Measurements from ENCODE around the gene ADAMTS8. TPM values are rescaled to one million over a fixed set of nuclear protein-coding genes. Genes with fewer than 3 reads are reported as not detected.

Gene ADAMTS8
- 2.8 TPM for total RNA-seq

GRCh38 chr11:130428316-130429119 is at the start of gene ADAMTS8:
ADAMTS8 (minus strand) TSS chr11:130428609; CDS start chr11:130428286, 323 bp downstream.
- DNase-seq, result no peak

- no peak for DNase-seq
Measured at GRCh38 chr11:130477586-130478203, 49.3 kb upstream of the ADAMTS8 start.

- DNase-seq, result no peak
Measured at GRCh38 chr11:130476922-130477491, 48.6 kb upstream of the ADAMTS8 start.

- no peak for DNase-seq
Measured at GRCh38 chr11:130476200-130476921, 48.0 kb upstream of the ADAMTS8 start.

- no peak for DNase-seq
Measured at GRCh38 chr11:130475426-130476053, 47.1 kb upstream of the ADAMTS8 start.

- DNase-seq, result no peak
Measured at GRCh38 chr11:130474637-130475400, 46.4 kb upstream of the ADAMTS8 start.

- DNase-seq, result no peak
Measured at GRCh38 chr11:130473795-130474377, 45.5 kb upstream of the ADAMTS8 start.

GRCh38 chr11:130473056-130473794 is 44.8 kb upstream of the ADAMTS8 start:
- no peak for DNase-seq

GRCh38 chr11:130472434-130472961 is 44.1 kb upstream of the ADAMTS8 start:
- DNase-seq, result no peak

GRCh38 chr11:130471731-130472433 is 43.5 kb upstream of the ADAMTS8 start:
- DNase-seq, result no peak

GRCh38 chr11:130470832-130471706 is 42.7 kb upstream of the ADAMTS8 start:
- DNase-seq, result no peak

- DNase-seq, result no peak
Measured at GRCh38 chr11:130469181-130469580, 40.8 kb upstream of the ADAMTS8 start.

GRCh38 chr11:130467116-130467900 is 38.9 kb upstream of the ADAMTS8 start:
- no peak for DNase-seq

GRCh38 chr11:130465263-130465662 is 36.9 kb upstream of the ADAMTS8 start:
- no peak for DNase-seq

GRCh38 chr11:130464291-130464812 is 35.9 kb upstream of the ADAMTS8 start:
- DNase-seq, result no peak

GRCh38 chr11:130462931-130463330 is 34.5 kb upstream of the ADAMTS8 start:
- DNase-seq, result no peak

Measured in occipital lobe (tissue), 2 donors.